ENCODE data around the gene ZNF202. TPM values are rescaled to one million over a fixed set of nuclear protein-coding genes. Genes with fewer than 3 reads are reported as not detected.

ZNF202 gene
- total RNA-seq, 3 donors from 2014 or later = 10.6 to 11.9 (median 11.1) TPM

DNA sequence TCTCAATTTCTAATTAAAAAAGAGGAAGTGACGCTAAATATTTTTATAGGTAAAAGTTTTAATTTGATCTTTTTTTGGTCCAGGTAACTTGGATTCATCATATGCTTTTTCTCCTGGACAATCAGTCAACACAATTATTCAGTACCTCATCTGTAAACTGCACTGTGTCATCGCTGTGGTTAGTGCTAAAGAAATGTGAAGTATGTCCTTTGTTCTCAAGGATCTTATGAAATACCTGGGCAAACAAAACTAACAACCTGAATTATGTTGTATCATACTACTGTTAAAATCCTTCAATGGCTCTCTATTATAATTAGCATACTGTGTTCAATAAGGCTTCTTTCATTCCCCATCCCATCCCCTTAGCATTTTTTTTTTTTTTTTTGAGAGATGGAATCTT lies 67.2 kb downstream of the ZNF202 start:
- no peaks in the 10 kb centered on the region for H3K36me3 ChIP-seq (ENCODE audit: low read depth)
- ATAC-seq (no peak), DNase-seq (no peak)
- H3K4me3 ChIP-seq = no peak overlapping the region
- intact Hi-C loops (cut with DNase I, micrococcal nuclease) = no loop called here
- H3K4me1 ChIP-seq (ENCODE audit: low read depth) = no peaks in the 10 kb centered on the region
- no peak for TF ChIP-seq CTCF (IDR thresholded peaks at IDR 0.05)
- H3K9me3 ChIP-seq = no peaks in the 10 kb centered on the region

Other genes starting within 250 kb of the ZNF202 start
- gene SCN3B, start 87.0 kb downstream of the ZNF202 start, total RNA-seq = 1 to 10 TPM in 2 of 3 donors, under 1 TPM in 1; 0.29 to 2.6 (median 2.0) TPM
- gene OR6X1, start 12.9 kb upstream of the ZNF202 start, total RNA-seq = not detected
- not detected for gene OR6M1, start 64.7 kb upstream of the ZNF202 start, total RNA-seq
- gene TMEM225, start 144.0 kb upstream of the ZNF202 start, total RNA-seq = not detected
- gene OR8D4, start 160.5 kb upstream of the ZNF202 start, total RNA-seq = 1 to 10 TPM in 1 of 3 donors, under 1 TPM in 1, not detected in 1; 0.87 to 1.3 TPM
- 1 to 10 TPM in 2 of 3 donors, not detected in 1; 2.1 to 2.2 TPM for gene OR4D5, start 198.0 kb upstream of the ZNF202 start, total RNA-seq
- gene OR6T1, start 202.2 kb upstream of the ZNF202 start, total RNA-seq = not detected
- gene OR10S1, start 236.1 kb upstream of the ZNF202 start, total RNA-seq = not detected

Measured in mucosa of descending colon (tissue), 3 donors.